NCI-H510A (cell line): ENCODE results near the gene FMO5.
"Not testable (repeated sequence)": the region's sequence is repeated elsewhere in the genome, so short reads cannot be mapped to it uniquely, and the experiment has no call there.

Source experiments
- DNase-seq: peaks from one replicate; lab custom pipeline; 2025; lab: John Stamatoyannopoulos, UW

The FMO5 gene

DNA sequence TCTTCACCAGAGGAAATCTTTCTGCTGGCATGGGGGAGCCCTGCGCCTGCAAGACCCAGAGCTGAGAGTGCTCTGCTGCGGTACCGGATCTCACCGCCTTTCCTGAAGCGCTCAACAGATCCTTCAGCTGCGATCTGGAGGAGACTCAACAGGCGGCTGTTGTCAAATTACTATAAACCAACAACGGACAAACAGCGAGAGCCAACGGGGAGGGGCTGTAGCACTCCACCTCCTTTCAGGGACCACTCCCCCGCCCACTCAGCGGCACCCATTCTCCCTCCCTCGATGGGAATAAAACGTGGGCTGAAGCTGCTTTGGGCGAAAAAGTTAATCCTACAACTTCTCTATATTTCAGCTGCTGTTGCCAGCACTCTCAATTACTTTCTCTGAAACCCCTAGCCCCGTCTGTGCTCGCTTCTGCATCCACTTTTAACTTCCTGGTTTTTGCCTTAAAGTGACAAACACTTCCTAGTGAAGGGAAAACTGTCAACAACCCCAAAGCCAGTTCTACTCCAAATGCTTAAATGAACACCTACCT is at the start of gene FMO5:
Gene FMO5 (minus strand): TSS at position 147 of the 538 bp plus-strand sequence. CDS start 310 bp downstream, outside the sequence.
- DNase-seq, result peak; percentile 23

- DNase-seq, result peak; percentile 14
Measured at GRCh38 chr1:147273409-147274336, 48.5 kb upstream of the FMO5 start.

GRCh38 chr1:147272042-147272441 is 46.9 kb upstream of the FMO5 start:
- DNase-seq, result no peak

DNA sequence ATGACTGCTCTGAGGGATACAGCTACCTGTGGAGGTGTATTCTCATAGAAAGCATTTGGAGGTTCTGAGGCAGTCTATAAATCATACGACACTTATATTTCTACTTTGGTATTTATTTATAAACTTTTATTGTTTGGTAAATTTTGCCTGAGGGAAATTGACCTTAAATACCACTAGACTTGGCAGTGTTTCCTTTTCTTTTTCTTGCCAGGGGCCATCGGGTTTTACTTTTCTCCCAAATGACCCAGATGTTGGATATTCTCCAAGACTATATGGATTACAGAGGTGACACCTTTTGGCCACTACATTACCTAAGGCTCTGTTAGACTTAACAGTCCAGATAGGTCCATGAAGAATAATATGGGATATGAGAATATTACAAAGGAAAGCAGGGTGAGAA is 45.6 kb upstream of the FMO5 start:
- no peak for DNase-seq

GRCh38 chr1:147267711-147268110 is 42.6 kb upstream of the FMO5 start:
- no peak for DNase-seq

GRCh38 chr1:147266381-147266780 is 41.2 kb upstream of the FMO5 start:
- DNase-seq, result no peak

GRCh38 chr1:147264158-147264768 is 39.1 kb upstream of the FMO5 start:
- DNase-seq, result no peak

DNA sequence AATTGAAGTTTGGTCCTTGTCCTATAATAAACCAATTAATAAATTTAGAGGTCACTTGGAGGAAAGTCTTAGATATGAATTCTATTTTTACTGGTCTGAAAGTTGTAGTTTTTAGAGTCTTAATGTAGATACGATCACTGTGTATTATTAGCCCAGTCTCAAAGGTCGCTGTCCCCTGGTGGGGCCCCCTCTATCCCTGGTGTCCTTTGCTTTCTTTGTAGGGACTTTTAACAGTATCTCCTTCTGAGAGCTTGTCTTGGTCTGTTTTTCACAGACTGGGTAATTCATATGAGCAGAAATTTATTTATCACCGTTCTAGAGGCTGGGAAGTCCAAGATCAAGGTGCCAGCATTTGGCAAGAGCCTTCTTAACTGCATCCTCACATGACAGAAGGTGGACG is 35.8 kb upstream of the FMO5 start:
- no peak for DNase-seq

DNA sequence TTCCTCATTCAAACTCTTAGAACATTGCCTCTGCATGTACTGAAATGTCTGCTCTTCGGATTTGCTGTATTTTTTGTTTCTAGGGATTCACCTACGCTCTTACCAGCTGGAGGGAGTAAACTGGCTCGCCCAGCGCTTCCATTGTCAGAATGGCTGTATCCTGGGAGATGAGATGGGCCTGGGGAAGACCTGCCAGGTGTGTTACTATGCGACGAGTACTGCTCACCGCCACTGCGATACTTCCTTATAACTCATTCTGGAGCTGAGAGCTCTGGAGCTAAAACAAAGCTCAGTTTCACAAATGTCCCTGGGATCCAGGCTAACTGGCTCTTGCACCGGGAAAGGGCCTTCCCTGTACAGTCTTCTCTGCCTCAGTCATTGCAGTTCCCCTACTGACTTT is 27.4 kb upstream of the FMO5 start:
- DNase-seq, result no peak

DNA sequence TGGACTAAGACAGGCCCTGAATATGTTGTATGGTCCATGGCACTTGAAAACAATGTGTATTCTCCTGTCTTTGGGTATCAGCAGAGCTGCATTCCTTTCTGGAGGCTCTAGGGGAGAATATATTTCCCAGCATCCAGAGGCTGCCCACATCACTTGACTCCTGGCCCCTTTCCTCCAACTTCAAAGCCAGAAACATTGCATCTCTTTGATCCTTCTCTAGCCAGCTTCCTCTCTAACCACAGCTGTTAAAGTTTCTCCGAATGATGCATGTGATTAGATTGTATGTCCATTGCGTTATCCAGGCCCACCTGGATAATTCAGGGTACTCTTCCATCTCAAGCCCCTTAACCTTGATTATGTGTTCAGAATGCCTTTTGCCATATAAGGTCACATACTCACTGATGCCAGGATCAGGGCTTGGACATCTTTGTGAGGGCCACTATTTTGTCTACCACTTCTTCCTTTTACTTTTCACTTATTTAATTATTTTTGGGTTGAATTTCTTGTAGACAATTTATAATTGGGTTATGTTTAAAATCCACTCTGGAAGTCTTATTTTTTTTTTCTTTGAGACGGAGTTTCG is 22.6 kb upstream of the FMO5 start:
- DNase-seq, result no peak

GRCh38 chr1:147246910-147247655 is 21.9 kb upstream of the FMO5 start:
- no peak for DNase-seq

GRCh38 chr1:147246044-147246690 is 21.0 kb upstream of the FMO5 start:
- DNase-seq, result no peak

- DNase-seq, result no peak
Measured at GRCh38 chr1:147245586-147246021, 20.5 kb upstream of the FMO5 start.

GRCh38 chr1:147245129-147245528 is 20.0 kb upstream of the FMO5 start:
- DNase-seq, result no peak

- DNase-seq, result no peak
Measured at GRCh38 chr1:147243841-147244240, 18.7 kb upstream of the FMO5 start.

DNA sequence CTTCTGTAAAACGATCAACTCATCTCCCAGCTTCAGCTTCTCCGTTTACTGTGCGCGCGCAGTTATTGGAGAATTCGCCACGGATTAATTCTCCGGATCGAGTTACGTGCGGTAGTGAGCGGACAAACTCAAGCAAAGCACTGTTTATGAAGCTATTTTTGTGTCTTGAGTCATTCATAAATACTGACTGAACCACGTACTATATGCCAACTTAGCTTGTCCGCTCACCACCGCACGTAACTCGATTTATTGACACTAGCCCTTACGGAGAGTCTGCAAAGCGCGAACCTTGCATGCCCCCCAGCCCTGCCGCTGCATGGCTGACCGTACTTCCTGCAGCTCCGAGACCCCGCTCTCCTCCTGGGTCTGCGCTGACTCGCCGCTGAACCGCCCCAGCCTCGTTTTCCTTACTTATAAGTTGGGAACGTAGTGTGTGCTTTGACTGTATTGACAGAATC is 18.1 kb upstream of the FMO5 start:
- no peak for DNase-seq

DNA sequence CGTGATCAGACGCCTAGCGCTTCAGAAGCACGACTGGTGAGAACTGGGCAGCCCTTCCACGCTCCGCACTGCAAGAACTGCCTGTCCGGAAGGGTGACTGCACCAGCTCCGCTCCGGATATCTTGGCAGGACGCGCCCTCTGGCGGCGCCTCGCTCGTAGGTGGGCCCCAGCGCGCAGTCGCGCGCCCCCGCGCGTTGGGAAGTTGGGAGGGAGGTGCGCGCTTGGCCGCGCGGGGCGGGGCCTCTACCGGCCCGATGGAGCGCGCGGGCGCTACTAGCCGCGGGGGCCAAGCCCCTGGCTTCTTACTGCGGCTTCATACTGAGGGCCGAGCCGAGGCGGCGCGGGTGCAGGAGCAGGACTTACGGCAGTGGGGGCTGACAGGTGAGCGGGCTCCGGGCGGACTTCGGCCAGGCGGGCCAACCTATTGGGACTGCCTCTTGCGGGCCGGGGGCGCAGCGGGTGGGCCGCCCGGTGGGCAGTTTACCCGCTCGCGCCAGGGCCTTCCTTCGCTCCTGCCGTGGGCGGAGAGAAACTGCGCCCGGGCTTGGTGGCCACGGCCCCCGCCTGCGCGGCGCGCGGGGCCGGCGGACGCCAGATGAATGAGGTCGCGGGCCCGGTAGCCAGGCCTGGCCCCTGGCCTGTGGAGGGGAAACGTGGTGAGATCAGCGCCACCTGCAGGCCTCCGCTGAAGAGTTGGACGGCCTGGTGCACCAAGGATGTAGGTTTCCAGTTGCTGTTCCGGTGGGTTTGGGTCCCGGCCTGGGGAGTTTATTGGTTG is 17.5 kb upstream of the FMO5 start, which contains the start of gene CHD1L:
Gene CHD1L (plus strand): TSS at position 236 of the 779 bp plus-strand sequence. CDS start 20 bp downstream, at position 256.
- DNase-seq, result peak; percentile 90

GRCh38 chr1:147241934-147242448 is 16.9 kb upstream of the FMO5 start:
- no peak for DNase-seq

DNA sequence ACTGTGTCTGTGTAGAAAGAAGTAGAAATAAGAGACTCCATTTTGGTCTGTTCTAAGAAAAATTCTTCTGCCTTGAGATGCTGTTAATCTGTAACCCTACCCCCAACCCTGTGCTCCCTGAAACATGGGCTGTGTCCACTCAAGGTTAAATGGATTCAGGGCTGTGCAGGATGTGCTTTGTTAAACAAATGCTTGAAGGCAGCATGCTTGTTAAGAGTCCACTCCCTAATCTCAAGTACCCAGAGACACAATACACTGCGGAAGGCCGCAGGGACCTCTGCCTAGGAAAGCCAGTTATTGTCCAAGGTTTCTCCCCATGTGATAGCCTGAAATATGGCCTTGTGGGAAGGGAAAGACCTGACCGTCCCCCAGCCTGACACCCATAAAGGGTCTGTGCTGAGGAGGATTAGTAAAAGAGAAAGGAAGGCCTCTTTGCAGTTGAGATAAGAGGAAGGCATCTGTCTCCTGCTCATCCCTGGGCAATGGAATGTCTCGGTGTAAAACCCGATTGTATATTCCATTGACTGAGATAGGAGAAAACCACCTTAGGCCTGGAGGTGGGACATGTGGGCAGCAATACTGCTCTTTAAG is 15.1 kb upstream of the FMO5 start:
- not testable (repeated sequence) for DNase-seq
